Ovary (tissue), 3 donors: Measurements from ENCODE around the gene TNFRSF21.

ENCODE experiments used
- EP300 ChIP-seq: sonication (generic); formaldehyde crosslinking; IDR thresholded peaks from one replicate; pipeline ENCODE4 v1.6.1; 2017; ENCODE audit warnings: antibody characterized with exemption
- TF ChIP-seq, protein P1 (sequence below), 3 donors: fragments of 450-650 bp in 2 of 3; fragments of 200-600 bp in 1 of 3; IDR thresholded peaks; one replicate each; pipeline versions ENCODE4 v1.5.1 to v1.8.0; 2016 to 2022; ENCODE audit warnings: antibody characterized with exemption in 3 of 3, mild to moderate bottlenecking in 1 of 3
- donor health status: DM: no; HTN: no; CAD: no.

DNA sequence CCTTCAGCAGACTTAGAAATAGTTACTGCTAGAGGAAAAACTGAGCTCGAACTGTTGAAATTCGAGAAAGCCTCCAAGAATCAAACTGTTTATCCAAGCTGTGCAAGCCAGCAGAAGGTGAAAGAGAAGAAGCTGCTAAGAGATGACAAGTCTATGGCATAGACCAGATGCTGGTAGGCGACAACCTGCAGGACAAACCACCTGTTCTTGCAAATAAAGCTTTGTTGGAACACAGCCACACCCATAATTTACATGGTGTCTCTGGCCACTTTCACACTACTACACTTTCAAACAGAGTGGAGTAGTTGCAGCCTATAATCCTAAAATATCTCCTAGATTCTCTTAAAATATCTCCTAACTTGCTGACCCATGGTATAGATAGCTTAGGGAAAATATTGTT is 33.3 kb downstream of the TNFRSF21 start:
- TF ChIP-seq EP300: no peak
- TF ChIP-seq, protein P1, sequence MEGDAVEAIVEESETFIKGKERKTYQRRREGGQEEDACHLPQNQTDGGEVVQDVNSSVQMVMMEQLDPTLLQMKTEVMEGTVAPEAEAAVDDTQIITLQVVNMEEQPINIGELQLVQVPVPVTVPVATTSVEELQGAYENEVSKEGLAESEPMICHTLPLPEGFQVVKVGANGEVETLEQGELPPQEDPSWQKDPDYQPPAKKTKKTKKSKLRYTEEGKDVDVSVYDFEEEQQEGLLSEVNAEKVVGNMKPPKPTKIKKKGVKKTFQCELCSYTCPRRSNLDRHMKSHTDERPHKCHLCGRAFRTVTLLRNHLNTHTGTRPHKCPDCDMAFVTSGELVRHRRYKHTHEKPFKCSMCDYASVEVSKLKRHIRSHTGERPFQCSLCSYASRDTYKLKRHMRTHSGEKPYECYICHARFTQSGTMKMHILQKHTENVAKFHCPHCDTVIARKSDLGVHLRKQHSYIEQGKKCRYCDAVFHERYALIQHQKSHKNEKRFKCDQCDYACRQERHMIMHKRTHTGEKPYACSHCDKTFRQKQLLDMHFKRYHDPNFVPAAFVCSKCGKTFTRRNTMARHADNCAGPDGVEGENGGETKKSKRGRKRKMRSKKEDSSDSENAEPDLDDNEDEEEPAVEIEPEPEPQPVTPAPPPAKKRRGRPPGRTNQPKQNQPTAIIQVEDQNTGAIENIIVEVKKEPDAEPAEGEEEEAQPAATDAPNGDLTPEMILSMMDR (IDR thresholded peaks at IDR 0.05): no peak
